Measurements from ENCODE around the gene ICAM2.
A peak's percentile ranks its signal among the peaks of the same experiment; 100 is the strongest.

The ICAM2 gene

GRCh38 chr17:63961355-63962212 is 58.8 kb downstream of the ICAM2 start:
- TF ChIP-seq CTCF (IDR thresholded peaks at IDR 0.05), result no peak
- DNase-seq (ENCODE audit: low spot score), result peak; percentile 85
- Histone ChIP-seq H3K27ac (peak overlapping the region in 1 of 2 donors; percentile 43), H3K4me3 (peak overlapping the region; percentile 52)

DNA sequence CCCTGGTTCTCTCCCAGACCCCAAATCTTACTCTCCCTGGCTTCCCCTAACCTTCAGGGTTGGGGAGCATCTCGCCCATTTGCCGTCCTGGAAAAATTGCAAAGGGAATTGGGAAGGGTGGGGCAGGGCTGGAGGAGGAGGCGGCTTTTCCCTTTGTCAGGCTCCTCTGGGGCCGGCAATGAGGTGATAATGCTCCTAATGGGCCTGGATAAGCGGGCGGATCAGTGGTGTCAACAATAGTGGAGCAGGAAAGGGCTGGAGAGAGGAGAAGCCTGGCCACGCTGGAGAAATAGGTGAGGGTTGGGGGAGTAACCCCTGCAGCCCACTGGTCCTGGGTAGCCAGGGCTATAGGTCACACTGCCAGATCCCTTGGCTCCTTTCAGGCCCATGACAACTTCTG is 60.0 kb downstream of the ICAM2 start:
- DNase-seq (ENCODE audit: low spot score), result no peak
- Histone ChIP-seq H3K4me3 (peak overlapping the region; percentile 11), H3K27ac (peak overlapping the region in 1 of 2 donors; percentile 43)
- no peak for TF ChIP-seq CTCF (IDR thresholded peaks at IDR 0.05)

- TF ChIP-seq CTCF (IDR thresholded peaks at IDR 0.05), result no peak
- no peak for DNase-seq (ENCODE audit: low spot score)
- Histone ChIP-seq H3K4me3 (peak overlapping the region; percentile 11), H3K27ac (peak overlapping the region in 1 of 2 donors; percentile 43)
These were observed 60.4 kb downstream of the ICAM2 start for GRCh38 chr17:63960006-63960405.

DNA sequence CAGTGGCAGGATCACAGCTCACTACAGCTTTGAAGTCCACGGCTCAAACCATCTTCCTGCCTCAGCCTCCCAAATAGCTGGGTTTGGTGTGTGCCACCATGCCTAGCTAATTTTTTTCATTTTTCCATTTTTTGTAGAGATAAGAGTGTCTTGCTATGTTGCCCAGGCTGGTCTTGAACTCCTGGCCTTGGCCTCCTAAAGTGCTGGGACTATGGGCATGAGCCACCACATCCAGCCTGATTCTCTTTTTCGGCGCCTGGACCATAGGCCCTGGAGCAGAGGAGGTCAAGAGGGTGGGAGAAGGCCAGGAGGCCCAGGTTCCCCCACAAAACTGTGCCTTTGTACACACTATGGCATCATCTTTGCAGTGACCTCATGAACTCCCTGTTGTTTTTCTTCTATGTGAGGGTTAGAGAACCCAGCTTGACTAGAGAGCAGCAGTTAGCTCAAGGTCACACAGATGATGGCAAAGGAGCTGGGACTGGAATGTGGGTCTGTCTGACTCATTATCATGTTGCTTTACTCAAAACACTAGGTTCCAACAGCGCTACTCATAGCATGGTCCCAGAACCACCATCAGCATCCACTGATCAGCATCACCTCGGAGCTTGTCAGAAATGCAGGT is 64.0 kb downstream of the ICAM2 start:
- H3K4me3 ChIP-seq, result no peak overlapping the region
- DNase-seq (ENCODE audit: low spot score), result no peak
- no peak overlapping the region for H3K27ac ChIP-seq
- no peak for TF ChIP-seq CTCF (IDR thresholded peaks at IDR 0.05)

DNA sequence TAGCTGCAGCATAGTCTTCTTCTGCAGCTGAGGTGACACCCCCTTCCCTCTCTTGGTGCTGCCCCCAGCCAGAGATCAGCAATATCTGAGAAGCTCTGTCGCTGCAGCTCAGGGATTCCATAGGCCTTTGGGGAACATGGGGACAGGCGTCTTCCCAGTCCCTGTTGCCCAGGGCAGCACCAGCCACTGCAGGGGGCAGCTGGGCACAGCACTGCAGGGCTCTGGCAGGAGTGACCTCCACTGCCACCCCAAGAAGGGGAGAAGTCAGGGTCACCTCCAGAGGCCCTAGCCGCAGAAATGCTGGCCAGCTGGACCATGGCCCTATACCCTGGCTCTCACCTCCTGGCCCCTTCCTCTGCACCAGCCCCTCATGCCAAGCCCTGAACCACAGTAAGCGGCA is 64.6 kb downstream of the ICAM2 start:
- H3K27ac ChIP-seq, result no peak overlapping the region
- DNase-seq (ENCODE audit: low spot score), result no peak
- no peak for TF ChIP-seq CTCF (IDR thresholded peaks at IDR 0.05)
- H3K4me3 ChIP-seq, result no peak overlapping the region

DNA sequence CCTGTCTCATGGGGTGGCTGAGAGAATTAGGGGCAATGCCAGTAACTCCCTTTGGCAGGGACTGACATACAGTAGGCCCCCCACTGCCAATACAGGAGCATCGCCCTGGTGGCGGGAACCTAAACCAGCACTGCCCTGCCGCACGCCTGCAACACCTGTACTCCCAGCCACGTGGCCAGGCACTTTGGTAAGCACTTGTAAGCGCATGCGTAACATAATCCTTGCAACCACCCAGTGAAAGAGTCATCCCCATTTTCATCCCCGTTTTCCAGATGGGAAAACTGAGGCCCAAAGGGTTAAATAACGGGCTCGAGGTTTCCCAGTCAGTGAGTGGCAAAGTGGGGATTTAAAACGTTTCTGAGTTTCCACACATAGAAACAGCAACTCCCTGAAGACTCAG is 65.2 kb downstream of the ICAM2 start:
- Histone ChIP-seq H3K27ac (no peak overlapping the region), H3K4me3 (no peak overlapping the region)
- TF ChIP-seq CTCF (IDR thresholded peaks at IDR 0.05), result no peak
- DNase-seq (ENCODE audit: low spot score), result no peak

All from coronary artery (tissue), 2 donors.